Keratinocyte (primary cell): ENCODE data around the gene RBM34. TPM values are rescaled to one million over a fixed set of nuclear protein-coding genes. Genes with fewer than 3 reads are reported as not detected.

Experiments
- DNase-seq: peaks from one replicate; pipeline ENCODE4 v3.0.0-alpha.2; 2011; ENCODE audit warnings: low read depth, missing footprints, low spot score
- FAIRE-seq: peaks from 2 replicates; lab custom pipeline; 2011; peaks lifted over from hg19 to GRCh38; lab: Jason Lieb, UNC
- H2AFZ ChIP-seq: 2 replicates; pipeline ENCODE4 v1.6.0; 2012; ENCODE audit warnings: low read length, control low read depth, inconsistent platforms; ENCODE audit not compliant: control insufficient read depth
- H3K27ac ChIP-seq: 2 replicates; pipeline ENCODE4 v1.5.1; 2011; ENCODE audit warnings: low read length; ENCODE audit not compliant: control insufficient read depth, insufficient read depth
- H3K27me3 ChIP-seq: 3 replicates; pipeline ENCODE4 v1.6.0; 2011; ENCODE audit warnings: low read length; ENCODE audit not compliant: control insufficient read depth, insufficient read depth; ENCODE audit errors: extremely low read depth
- H3K36me3 ChIP-seq, 2 experiments: 2 replicates in 1 of 2; 3 replicates in 1 of 2; pipeline ENCODE4 v1.5.1; 2011; ENCODE audit warnings: low read length in 2 of 2, mild to moderate bottlenecking in 1 of 2; ENCODE audit not compliant: control insufficient read depth in 2 of 2, insufficient read depth in 2 of 2; ENCODE audit errors: extremely low read depth in 1 of 2
- H3K4me1 ChIP-seq: 3 replicates; pipeline ENCODE4 v1.5.1; 2011; ENCODE audit warnings: low read length; ENCODE audit not compliant: control insufficient read depth, insufficient read depth; ENCODE audit errors: extremely low read depth
- H3K4me2 ChIP-seq: 3 replicates; pipeline ENCODE4 v1.6.0; 2011; ENCODE audit warnings: low read depth, low read length; ENCODE audit not compliant: control insufficient read depth, insufficient read depth; ENCODE audit errors: extremely low read depth
- H3K4me3 ChIP-seq, 3 experiments: fragments of 200-600 bp in 1 of 3; sonication (generic) in 1 of 3; 2 replicates in 2 of 3; 3 replicates in 1 of 3; pipeline ENCODE4 v1.5.1; 2011 to 2016; ENCODE audit warnings: low read length in 3 of 3, mild to moderate bottlenecking in 3 of 3, control low read depth in 2 of 3, inconsistent platforms in 1 of 3, low read depth in 1 of 3, mixed read lengths in 1 of 3, mixed run types in 1 of 3, moderate library complexity in 1 of 3; ENCODE audit not compliant: control insufficient read depth in 2 of 3, insufficient read depth in 2 of 3; ENCODE audit errors: extremely low read depth in 1 of 3
- H3K79me2 ChIP-seq: 2 replicates; pipeline ENCODE4 v1.6.0; 2012; ENCODE audit warnings: low read length; ENCODE audit not compliant: control insufficient read depth, insufficient read depth
- H3K9ac ChIP-seq: 3 replicates; pipeline ENCODE4 v1.6.0; 2011; ENCODE audit warnings: low read length; ENCODE audit not compliant: control insufficient read depth, insufficient read depth; ENCODE audit errors: extremely low read depth
- H3K9me1 ChIP-seq: 3 replicates; pipeline ENCODE4 v1.6.0; 2011; ENCODE audit warnings: low read length; ENCODE audit not compliant: control insufficient read depth, insufficient read depth; ENCODE audit errors: extremely low read depth
- H3K9me3 ChIP-seq: 2 replicates; pipeline ENCODE4 v1.5.1; 2012; ENCODE audit warnings: low read depth, low read length; ENCODE audit not compliant: control insufficient read depth
- H4K20me1 ChIP-seq: 3 replicates; pipeline ENCODE4 v1.6.0; 2011; ENCODE audit warnings: low read length; ENCODE audit not compliant: control insufficient read depth, insufficient read depth; ENCODE audit errors: extremely low read depth
- CTCF ChIP-seq, 3 experiments: IDR thresholded peaks in 1 of 3; conservative IDR thresholded peaks in 1 of 3; optimal IDR thresholded peaks in 1 of 3; 2 replicates in 2 of 3; 3 replicates in 1 of 3; pipeline versions ENCODE3 to v1.5.1; 2011; ENCODE audit warnings: low read length in 3 of 3, mild to moderate bottlenecking in 3 of 3, moderate library complexity in 2 of 3, control low read depth in 1 of 3, inconsistent platforms in 1 of 3; ENCODE audit not compliant: insufficient read depth in 2 of 3; ENCODE audit errors: extremely low read depth in 1 of 3
- EZH2 ChIP-seq: IDR thresholded peaks from one replicate; pipeline ENCODE4 v1.6.1; 2012; ENCODE audit warnings: inconsistent platforms, mild to moderate bottlenecking, low read length, moderate library complexity
- dilution Hi-C: fragments of 300-500 bp; cut with MboI; formaldehyde crosslinking; loops from one replicate; pipeline ENCODE4 v1.7.0; 2020; ENCODE audit warnings: low sequenced_read_pairs; ENCODE audit not compliant: extremely low pct_ligation_motif_present
- polyA plus RNA-seq, 5 experiments: library from polyadenylated mRNA; depleted of rRNA in 3 of 5; stranded (reverse) in 3 of 5; stranded (forward) in 1 of 5; unstranded in 1 of 5; fragments of >200 nt; gene quantifications; 1 replicate in 1 of 5; 2 replicates in 3 of 5; 3 replicates in 1 of 5; pipeline versions ENCODE4 v1.2.1 to v1.2.3, GENCODE V29; 2011 to 2012; ENCODE audit warnings: missing spikeins in 2 of 5, low read depth in 1 of 5, low replicate concordance in 1 of 5

RBM34 gene
- polyA plus RNA-seq, 1 donor (not counting 4 experiments of a cell fraction or from before 2014, with no cell fraction given): 39.3 TPM

GRCh38 chr1:235152235-235152634 lies 8.8 kb downstream of the RBM34 start:
- no peak overlapping the region for H2AFZ ChIP-seq
- H3K36me3 ChIP-seq: peaks cover 14 to 19% of the 10 kb centered on the region in 2 experiments
- dilution Hi-C loops: no loop called here
- H3K4me3 ChIP-seq: no peak overlapping the region
- H3K27me3 ChIP-seq: no peaks in the 10 kb centered on the region
- no peaks in the 10 kb centered on the region for H3K4me1 ChIP-seq
- no peak for FAIRE-seq
- H3K9me1 ChIP-seq: no peaks in the 10 kb centered on the region
- no peak overlapping the region for H3K27ac ChIP-seq
- no peak overlapping the region for H3K9ac ChIP-seq
- no peak overlapping the region for H3K4me2 ChIP-seq
- no peak for DNase-seq
- H3K9me3 ChIP-seq: no peaks in the 10 kb centered on the region
- TF ChIP-seq CTCF (optimal IDR thresholded peaks at IDR 0.05 in 1 of 3, IDR thresholded peaks at IDR 0.05 in 1 of 3, conservative IDR thresholded peaks at IDR 0.05 in 1 of 3; ENCODE audit: extremely low read depth in 1 of 3, insufficient read depth in 2 of 3, low read length in 3 of 3): no peak
- TF ChIP-seq EZH2: no peak
- peaks cover 16% of the 10 kb centered on the region for H3K79me2 ChIP-seq
- H4K20me1 ChIP-seq: no peaks in the 10 kb centered on the region

DNA sequence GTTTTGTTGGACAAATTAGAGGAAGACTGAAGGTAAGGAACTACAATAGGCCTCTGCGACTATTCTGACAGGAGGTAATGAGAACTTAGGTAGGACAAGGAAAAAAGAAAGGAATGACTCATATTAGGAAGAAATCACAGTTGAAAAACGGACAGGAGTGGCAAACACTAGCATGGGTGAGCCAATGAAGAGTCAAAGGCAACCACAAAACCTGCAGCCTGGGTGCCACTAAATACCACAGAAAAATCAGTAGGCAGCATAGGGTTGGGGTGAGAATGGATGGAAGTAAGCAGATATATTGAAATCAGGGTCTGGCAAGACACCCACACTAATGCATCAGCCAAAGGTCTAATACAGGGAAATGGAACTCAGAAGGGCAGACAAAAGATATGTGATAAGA lies 10.0 kb downstream of the RBM34 start:
- H3K9ac ChIP-seq: no peak overlapping the region
- DNase-seq (no peak), FAIRE-seq (no peak)
- peaks cover 19 to 22% of the 10 kb centered on the region in 2 experiments for H3K36me3 ChIP-seq
- H3K9me3 ChIP-seq: no peaks in the 10 kb centered on the region
- H4K20me1 ChIP-seq: no peaks in the 10 kb centered on the region
- TF ChIP-seq EZH2 (no peak), CTCF (optimal IDR thresholded peaks at IDR 0.05 in 1 of 3, IDR thresholded peaks at IDR 0.05 in 1 of 3, conservative IDR thresholded peaks at IDR 0.05 in 1 of 3; ENCODE audit: extremely low read depth in 1 of 3, insufficient read depth in 2 of 3, low read length in 3 of 3) (no peak)
- no peaks in the 10 kb centered on the region for H3K9me1 ChIP-seq
- dilution Hi-C loops: no loop called here
- no peaks in the 10 kb centered on the region for H3K4me1 ChIP-seq
- peak overlapping the region; percentile 34 for H3K27ac ChIP-seq
- no peaks in the 10 kb centered on the region for H3K27me3 ChIP-seq
- H2AFZ ChIP-seq: no peak overlapping the region
- H3K79me2 ChIP-seq: peaks cover 11% of the 10 kb centered on the region
- no peak overlapping the region for H3K4me3 ChIP-seq
- H3K4me2 ChIP-seq: no peak overlapping the region
